GM12878 (cell line): ENCODE measurements around the gene BCL2L12. TPM values are rescaled to one million over a fixed set of nuclear protein-coding genes. Genes with fewer than 3 reads are reported as not detected.

Experiments
- ATAC-seq: fragments of 200-7000 bp; cut with Tn5 transposase; 3 replicates; pipeline ENCODE4 v1.9.1; 2020; ENCODE audit warnings: mild to moderate bottlenecking, moderate library complexity
- BruUV-seq: library from RNA; stranded (reverse); fragments of 400-500 nt; replicated peaks from 2 replicates; lab custom pipeline; 2021; lab: Mats Ljungman, UMichigan
- CTCF ChIA-PET: fragments of 300-600 bp; sonication (Branson Sonifier 250); formaldehyde crosslinking; extraction: SDS; loops from one replicate; lab custom pipeline; 2021; ENCODE audit warnings: inconsistent platforms; lab: Yijun Ruan, JAX
- POLR2A ChIA-PET: fragments of 350-600 bp; formaldehyde crosslinking; extraction: SDS; loops from one replicate; lab custom pipeline; 2021; ENCODE audit warnings: inconsistent platforms; lab: Charles Lee
- RAD21 ChIA-PET: fragments of 300-600 bp; sonication (Branson Sonifier 250); formaldehyde crosslinking; loops from one replicate; lab custom pipeline; 2023; ENCODE audit warnings: antibody characterized with exemption; ENCODE audit not compliant: unreplicated experiment; lab: Charles Lee
- SMC1A ChIA-PET: fragments of 300-600 bp; sonication (Branson Sonifier 250); formaldehyde crosslinking; loops from one replicate; lab custom pipeline; 2023; ENCODE audit not compliant: unreplicated experiment, uncharacterized antibody; lab: Charles Lee
- DNase-seq: peaks from one replicate; pipeline ENCODE4 v3.0.0-alpha.2; 2011; ENCODE audit warnings: low read depth, low spot score
- FAIRE-seq: peaks from 3 replicates; lab custom pipeline; 2011; peaks lifted over from hg19 to GRCh38; lab: Jason Lieb, UNC
- H2AFZ ChIP-seq: 2 replicates; pipeline ENCODE4 v1.6.0; 2011; ENCODE audit warnings: low read depth, low read length, control low read depth; ENCODE audit not compliant: control insufficient read depth
- H3K27ac ChIP-seq: 2 replicates; pipeline ENCODE4 v1.5.1; 2011; ENCODE audit warnings: control low read depth; ENCODE audit not compliant: control insufficient read depth, insufficient read depth
- H3K27me3 ChIP-seq, 2 experiments: replicated peaks in 1 of 2; 2 replicates each; pipeline versions ENCODE4 v1.6.0 to v1.6.1; 2011; ENCODE audit warnings: low read length in 1 of 2; ENCODE audit not compliant: control insufficient read depth in 2 of 2, insufficient read depth in 2 of 2
- H3K36me3 ChIP-seq, 2 experiments: 2 replicates each; pipeline ENCODE4 v1.5.1; 2011; ENCODE audit warnings: low read length in 1 of 2; ENCODE audit not compliant: control insufficient read depth in 2 of 2, insufficient read depth in 2 of 2
- H3K4me1 ChIP-seq: 2 replicates; pipeline ENCODE4 v1.6.1; 2011; ENCODE audit warnings: mild to moderate bottlenecking, low read length, moderate library complexity, mixed read lengths; ENCODE audit not compliant: control insufficient read depth, insufficient read depth
- H3K4me2 ChIP-seq: 2 replicates; pipeline ENCODE4 v1.6.0; 2011; ENCODE audit warnings: control low read depth; ENCODE audit not compliant: control insufficient read depth, insufficient read depth
- H3K4me3 ChIP-seq: fragments of 200-600 bp; sonication (generic); 2 replicates; pipeline ENCODE4 v1.5.1; 2016
- H3K79me2 ChIP-seq: 2 replicates; pipeline ENCODE4 v1.6.0; 2011; ENCODE audit warnings: low read length; ENCODE audit not compliant: control insufficient read depth, insufficient read depth
- H3K9ac ChIP-seq: 2 replicates; pipeline ENCODE4 v1.8.0; 2011; ENCODE audit warnings: low read length, control low read depth, mixed read lengths; ENCODE audit not compliant: control insufficient read depth, insufficient read depth
- H3K9me3 ChIP-seq: replicated peaks from 3 replicates; pipeline ENCODE4 v1.5.1; 2011; ENCODE audit warnings: mild to moderate bottlenecking, low read length; ENCODE audit not compliant: control insufficient read depth, insufficient read depth
- H4K20me1 ChIP-seq: 2 replicates; pipeline ENCODE4 v1.6.0; 2011; ENCODE audit not compliant: control insufficient read depth, insufficient read depth
- CBX5 ChIP-seq: sonication (generic); IDR thresholded peaks from 2 replicates; pipeline ENCODE4 v1.6.1; 2016; ENCODE audit warnings: low read depth, moderate library complexity, mild to moderate bottlenecking, inconsistent platforms
- CHD1 ChIP-seq: IDR thresholded peaks from 2 replicates; pipeline ENCODE4 v1.6.1; 2012; ENCODE audit warnings: low read depth, low read length, improper control_type of control experiment
- NFXL1 ChIP-seq: fragments of 450-650 bp; IDR thresholded peaks from 2 replicates; pipeline ENCODE4 v1.6.1; 2017; ENCODE audit warnings: antibody characterized with exemption, mild to moderate bottlenecking, borderline replicate concordance
- NR2C1 ChIP-seq: fragments of 450-650 bp; IDR thresholded peaks from 2 replicates; pipeline ENCODE4 v1.6.1; 2017; ENCODE audit warnings: antibody characterized with exemption, mild to moderate bottlenecking, moderate library complexity
- TCF3 ChIP-seq: IDR thresholded peaks from 2 replicates; pipeline ENCODE4 v1.6.1; 2012; ENCODE audit warnings: low read depth, mild to moderate bottlenecking, low read length, borderline replicate concordance; ENCODE audit not compliant: insufficient read depth
- YY1 ChIP-seq: IDR thresholded peaks from 2 replicates; pipeline ENCODE4 v1.6.1; 2011; ENCODE audit warnings: low read depth, mild to moderate bottlenecking, low read length
- WGBS: methylation state at CpG from one replicate; pipeline ENCODE4 v1.1.6; 2016; ENCODE audit warnings: low lambda C conversion rate; ENCODE audit not compliant: insufficient replicate concordance, insufficient coverage; ENCODE audit errors: missing lambda C conversion rate; 5-methylcytosine and 5-hydroxymethylcytosine counted together
- in situ Hi-C: fragments of 300-500 bp; cut with MboI; formaldehyde crosslinking; loops from 9 replicates; pipeline ENCODE4 v1.14.3; 2018; ENCODE audit warnings: mixed read lengths
- intact Hi-C: fragments of 100-400 bp; cut with micrococcal nuclease; formaldehyde crosslinking; loops from one replicate; pipeline ENCODE4 v1.14.2; 2022; ENCODE audit not compliant: unreplicated experiment
- polyA plus RNA-seq, 11 experiments: library from polyadenylated mRNA; depleted of rRNA in 4 of 11; unstranded in 6 of 11; stranded (reverse) in 5 of 11; fragments of >200 nt; fragmentation: Nextera tagmentation in 4 of 11; fragmentation: Illumina TruSeq in 1 of 11; extraction: Ambion mirVana in 4 of 11; extraction: Trizol in 1 of 11; gene quantifications; 1 replicate in 1 of 11; 2 replicates in 10 of 11; pipeline versions ENCODE4 v1.2.1 to v1.2.3, GENCODE V29; 2011 to 2016; ENCODE audit warnings: inconsistent platforms in 2 of 11, missing spikeins in 2 of 11, low read depth in 1 of 11
- total RNA-seq, 4 experiments: library from RNA; depleted of rRNA in 3 of 4; stranded (reverse); fragments of >200 nt in 3 of 4; fragmentation: Illumina TruSeq in 1 of 4; extraction: Trizol in 1 of 4; gene quantifications; 2 replicates each; pipeline versions ENCODE4 v1.2.1 to v1.2.3, GENCODE V29; 2013 to 2021
- TF ChIP-seq, protein P1 (sequence below): fragments of 450-650 bp; IDR thresholded peaks from 2 replicates; pipeline ENCODE4 v1.6.1; 2017; ENCODE audit warnings: borderline replicate concordance

BCL2L12 gene
- total and polyA plus RNA-seq, 10 of the 15 experiments (the other 5 are each of a cell fraction or from before 2014, with no cell fraction given) = 1.8 to 143 (median 50.4) TPM

DNA sequence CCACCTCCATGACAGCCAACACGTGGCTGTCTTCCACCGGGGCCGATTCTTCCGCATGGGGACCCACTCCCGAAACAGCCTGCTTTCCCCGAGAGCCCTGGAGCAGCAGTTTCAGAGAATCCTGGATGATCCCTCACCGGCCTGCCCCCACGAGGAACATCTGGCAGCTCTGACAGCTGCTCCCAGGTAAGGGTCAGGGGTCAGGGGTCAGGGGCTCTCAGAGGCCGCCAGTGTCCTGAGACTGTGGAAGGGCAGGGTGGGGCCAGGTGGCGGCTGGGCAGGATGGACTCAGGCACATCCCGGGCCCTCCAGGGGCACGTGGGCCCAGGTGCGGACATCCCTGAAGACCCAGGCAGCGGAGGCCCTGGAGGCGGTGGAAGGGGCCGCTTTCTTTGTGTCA lies 40.2 kb downstream of the BCL2L12 start:
- TF ChIP-seq NR2C1 (0 out of 2 replicates have a peak, but pooled peaks have one; percentile 14), CBX5 (no peak), TCF3 (no peak), NFXL1 (no peak), CHD1 (no peak)
- H3K36me3 ChIP-seq = no peaks in the 10 kb centered on the region
- no peak for ATAC-seq
- H4K20me1 ChIP-seq = no peaks in the 10 kb centered on the region
- 54% methylated on average over 16 of the region's 16 CpGs for WGBS
- no peaks in the 10 kb centered on the region for H3K4me1 ChIP-seq
- H3K4me2 ChIP-seq = no peak overlapping the region
- no peak overlapping the region for H3K9ac ChIP-seq
- DNase-seq = no peak
- ChIA-PET RAD21 (no interaction called here), CTCF (no interaction called here), SMC1A (no interaction called here), POLR2A (no interaction called here)
- H3K9me3 ChIP-seq = no peaks in the 10 kb centered on the region
- no peak for FAIRE-seq
- intact Hi-C loops (no loop called here), in situ Hi-C loops (no loop called here)
- H2AFZ ChIP-seq = no peak overlapping the region
- no peak overlapping the region for H3K4me3 ChIP-seq
- no peaks in the 10 kb centered on the region for H3K27me3 ChIP-seq
- BruUV-seq = no TSS peak
- no peaks in the 10 kb centered on the region for H3K79me2 ChIP-seq
- no peak overlapping the region for H3K27ac ChIP-seq

DNA sequence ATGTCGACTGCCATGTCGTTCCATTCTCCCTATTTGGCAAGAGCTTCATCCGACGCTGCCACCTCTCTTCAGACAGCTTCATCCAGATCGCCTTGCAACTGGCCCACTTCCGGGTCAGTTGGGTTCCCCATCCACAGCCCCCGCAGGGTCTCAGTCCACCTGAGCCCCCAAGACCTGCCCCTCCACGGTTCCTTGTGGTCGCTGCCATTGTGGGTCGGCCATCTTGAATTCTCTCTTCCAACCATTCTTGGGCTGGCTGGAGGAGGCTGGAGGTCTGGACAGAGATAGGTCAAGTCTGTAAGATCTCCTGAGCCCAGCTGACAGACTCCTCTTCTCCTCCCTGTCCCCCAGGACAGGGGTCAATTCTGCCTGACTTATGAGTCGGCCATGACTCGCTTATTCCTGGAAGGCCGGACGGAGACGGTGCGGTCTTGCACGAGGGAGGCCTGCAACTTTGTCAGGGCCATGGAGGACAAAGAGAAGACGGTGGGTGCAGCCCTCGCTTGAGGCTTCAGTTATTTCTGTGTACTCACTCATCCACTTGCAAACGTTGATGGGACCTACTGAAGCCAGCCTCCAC lies 44.7 kb downstream of the BCL2L12 start:
- Histone ChIP-seq H3K27ac (no peak overlapping the region), H3K9me3 (no peaks in the 10 kb centered on the region), H2AFZ (no peak overlapping the region), H3K36me3 (no peaks in the 10 kb centered on the region), H3K79me2 (no peaks in the 10 kb centered on the region), H3K4me2 (no peak overlapping the region), H3K4me3 (no peak overlapping the region), H3K9ac (no peak overlapping the region), H3K27me3 (no peaks in the 10 kb centered on the region), H3K4me1 (no peaks in the 10 kb centered on the region), H4K20me1 (no peaks in the 10 kb centered on the region)
- SMC1A ChIA-PET = no interaction called here
- intact Hi-C loops = no loop called here
- BruUV-seq = no TSS peak
- peak; percentile 23; the same call in 1 of the 2 replicates for TF ChIP-seq YY1
- TF ChIP-seq, protein P1, sequence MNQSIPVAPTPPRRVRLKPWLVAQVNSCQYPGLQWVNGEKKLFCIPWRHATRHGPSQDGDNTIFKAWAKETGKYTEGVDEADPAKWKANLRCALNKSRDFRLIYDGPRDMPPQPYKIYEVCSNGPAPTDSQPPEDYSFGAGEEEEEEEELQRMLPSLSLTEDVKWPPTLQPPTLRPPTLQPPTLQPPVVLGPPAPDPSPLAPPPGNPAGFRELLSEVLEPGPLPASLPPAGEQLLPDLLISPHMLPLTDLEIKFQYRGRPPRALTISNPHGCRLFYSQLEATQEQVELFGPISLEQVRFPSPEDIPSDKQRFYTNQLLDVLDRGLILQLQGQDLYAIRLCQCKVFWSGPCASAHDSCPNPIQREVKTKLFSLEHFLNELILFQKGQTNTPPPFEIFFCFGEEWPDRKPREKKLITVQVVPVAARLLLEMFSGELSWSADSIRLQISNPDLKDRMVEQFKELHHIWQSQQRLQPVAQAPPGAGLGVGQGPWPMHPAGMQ = no peak
- DNase-seq (no peak), ATAC-seq (no peak), FAIRE-seq (no peak)
- in situ Hi-C loops = no loop called here
- WGBS = 60% methylated on average over 20 of the region's 20 CpGs
- CTCF ChIA-PET = no interaction called here
- POLR2A ChIA-PET = no interaction called here
- RAD21 ChIA-PET = no interaction called here
